Astrocyte of the cerebellum (primary cell): ENCODE measurements around the gene ZNF511.

Source experiments
- DNase-seq: peaks from one replicate; pipeline ENCODE4 v3.0.0-alpha.2; 2011; ENCODE audit warnings: low read depth
- H3K4me3 ChIP-seq: 2 replicates; pipeline ENCODE4 v1.5.1; 2011; ENCODE audit warnings: mild to moderate bottlenecking, low read depth, low read length, moderate library complexity
- CTCF ChIP-seq: IDR thresholded peaks from 2 replicates; pipeline ENCODE4 v1.5.1; 2012; ENCODE audit warnings: low read length, low read depth, moderate library complexity, mild to moderate bottlenecking; ENCODE audit errors: missing control alignments
- in situ Hi-C: cut with HindIII; loops from 2 replicates; pipeline ENCODE4 v1.10.0; 2017; ENCODE audit warnings: low sequenced_read_pairs

ZNF511 gene

GRCh38 chr10:133270204-133270603 is 38.5 kb upstream of the ZNF511 start:
- no peak overlapping the region for H3K4me3 ChIP-seq
- TF ChIP-seq CTCF: no peak
- in situ Hi-C loops: no loop called here

GRCh38 chr10:133270773-133271297 is 37.9 kb upstream of the ZNF511 start:
- no peak overlapping the region for H3K4me3 ChIP-seq
- no peak for DNase-seq
- in situ Hi-C loops: no loop called here
- no peak for TF ChIP-seq CTCF

More at GRCh38 chr10:133270204-133270603, 38.5 kb upstream of the ZNF511 start:
- no peak for DNase-seq

- in situ Hi-C loops: no loop called here
- DNase-seq: no peak
- H3K4me3 ChIP-seq: no peak overlapping the region
- TF ChIP-seq CTCF: no peak
These were observed 37.0 kb upstream of the ZNF511 start for GRCh38 chr10:133271521-133272300.

- DNase-seq: no peak
- H3K4me3 ChIP-seq: no peak overlapping the region
- TF ChIP-seq CTCF: no peak
- in situ Hi-C loops: no loop called here
These were observed 36.3 kb upstream of the ZNF511 start for GRCh38 chr10:133272301-133272963.

GRCh38 chr10:133272964-133273420 is 35.7 kb upstream of the ZNF511 start:
- TF ChIP-seq CTCF: no peak
- H3K4me3 ChIP-seq: no peak overlapping the region
- in situ Hi-C loops: no loop called here
- DNase-seq: no peak

GRCh38 chr10:133273534-133274143 is 35.1 kb upstream of the ZNF511 start:
- no peak overlapping the region for H3K4me3 ChIP-seq
- in situ Hi-C loops: no loop called here
- TF ChIP-seq CTCF: no peak
- no peak for DNase-seq
